SH-SY5Y (cell line): ENCODE data around the gene ASH1L.
A peak's percentile ranks its signal among the peaks of the same experiment; 100 is the strongest.

Source experiments
- GATA2 ChIP-seq: IDR thresholded peaks from 2 replicates; pipeline ENCODE4 v1.6.1; 2011; ENCODE audit warnings: mild to moderate bottlenecking, low read depth, low read length
- GATA3 ChIP-seq: IDR thresholded peaks from 2 replicates; pipeline ENCODE4 v1.6.1; 2011; ENCODE audit warnings: low read depth, mild to moderate bottlenecking, low read length, moderate library complexity

ASH1L gene

DNA sequence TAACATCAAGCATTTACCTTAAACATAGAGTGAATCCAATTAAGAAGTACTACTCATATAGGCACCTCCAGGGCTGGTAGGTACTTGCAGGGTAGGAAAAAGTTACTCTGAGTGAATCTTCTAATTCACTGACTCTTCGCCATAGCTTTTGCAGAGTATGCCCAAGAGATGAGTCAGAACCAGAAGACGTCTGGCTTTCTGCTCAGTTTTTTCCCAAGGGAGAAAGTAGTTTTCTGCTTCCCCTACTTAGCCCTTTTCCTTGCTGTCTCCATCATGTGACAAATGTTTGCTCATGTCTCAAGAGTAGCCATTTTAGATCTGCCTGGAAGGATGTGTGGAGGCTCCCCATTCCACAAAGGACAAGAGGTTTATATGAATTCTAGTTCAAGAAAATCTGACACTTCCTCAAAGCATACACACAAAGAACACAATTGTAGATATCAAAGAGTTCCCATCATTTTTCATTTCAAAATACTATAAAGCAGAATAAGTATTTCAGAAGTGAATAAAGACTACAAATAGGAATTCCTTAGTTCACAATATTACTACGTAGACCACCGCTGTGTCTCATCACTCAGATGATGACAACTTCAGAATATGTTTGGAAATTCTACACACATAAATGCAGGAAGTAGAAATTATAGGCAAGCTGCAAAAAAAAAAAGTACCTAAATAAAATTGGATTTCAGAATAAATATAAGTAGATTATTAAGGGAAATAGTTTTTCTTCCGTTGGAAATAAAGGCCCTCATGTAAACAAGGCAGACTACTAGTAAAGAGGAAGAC lies 98.5 kb downstream of the ASH1L start:
- TF ChIP-seq GATA2 (no peak), GATA3 (no peak)

GRCh38 chr1:155458111-155458510 lies 104.5 kb downstream of the ASH1L start:
- TF ChIP-seq GATA2 (no peak), GATA3 (no peak)

DNA sequence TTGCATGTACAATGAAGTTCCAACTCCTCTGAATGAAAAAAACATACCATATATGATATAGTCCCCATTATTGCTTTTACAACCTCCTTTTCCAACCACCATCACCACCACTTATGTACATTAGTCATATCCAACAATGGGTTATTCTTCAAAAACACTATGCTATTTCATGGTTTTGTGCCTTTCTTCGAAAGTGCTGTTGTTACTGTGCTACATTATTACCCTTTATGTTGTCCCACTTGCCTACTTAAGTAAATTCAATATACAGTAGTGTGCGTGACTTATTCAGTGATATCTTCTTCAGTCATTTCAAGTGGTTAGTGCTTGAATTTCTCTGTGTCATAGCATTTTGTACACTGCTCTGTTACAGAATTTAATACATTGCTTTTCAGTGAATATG lies 105.3 kb downstream of the ASH1L start:
- TF ChIP-seq GATA3: no peak
- no peak for TF ChIP-seq GATA2

GRCh38 chr1:155455588-155456195 lies 106.9 kb downstream of the ASH1L start:
- TF ChIP-seq GATA2 (0 out of 2 replicates have a peak, but pooled peaks have one; percentile 17), GATA3 (no peak)

DNA sequence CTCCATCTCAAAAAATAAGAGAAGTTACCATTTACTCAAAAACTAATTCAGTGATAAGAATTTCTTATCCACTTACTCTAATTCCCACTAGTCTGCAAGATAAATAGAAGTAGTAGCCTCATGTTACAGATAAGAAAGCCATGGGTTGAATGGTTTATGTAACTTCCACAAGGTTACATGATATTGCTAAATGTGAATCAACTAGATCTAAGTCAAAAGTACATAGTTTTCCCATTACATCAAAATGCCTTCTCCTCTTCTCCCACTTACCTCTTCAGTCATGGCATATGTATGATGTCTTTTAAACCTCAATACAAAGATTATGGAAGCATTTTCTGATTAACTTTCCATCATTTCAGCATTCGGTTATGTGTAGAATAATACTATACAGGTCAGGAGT lies 108.5 kb downstream of the ASH1L start:
- no peak for TF ChIP-seq GATA2
- no peak for TF ChIP-seq GATA3

DNA sequence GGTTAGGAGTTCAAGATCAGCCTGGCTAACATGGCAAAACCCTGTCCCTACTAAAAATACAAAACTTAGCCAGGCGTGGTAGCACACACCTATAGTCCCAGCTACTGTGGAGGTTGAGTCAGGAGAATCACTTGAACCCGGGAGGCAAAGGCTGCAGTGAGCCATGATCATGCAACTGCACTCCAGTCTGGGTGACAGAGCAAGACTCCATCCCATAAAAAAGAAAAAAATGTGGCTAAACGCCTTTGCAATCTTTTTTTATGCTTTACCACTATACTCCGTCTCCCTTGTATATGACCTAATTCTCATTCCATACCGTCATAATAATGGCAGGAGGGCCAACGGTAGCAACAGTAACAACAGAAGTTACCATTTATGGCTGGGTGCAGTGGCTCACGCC lies 109.5 kb downstream of the ASH1L start:
- TF ChIP-seq GATA2 (no peak), GATA3 (no peak)

GRCh38 chr1:155451199-155451598 lies 111.4 kb downstream of the ASH1L start:
- no peak for TF ChIP-seq GATA2
- no peak for TF ChIP-seq GATA3

GRCh38 chr1:155437405-155437804 lies 125.2 kb downstream of the ASH1L start:
- TF ChIP-seq GATA3 (no peak), GATA2 (no peak)

GRCh38 chr1:155424091-155424490 lies 138.5 kb downstream of the ASH1L start:
- no peak for TF ChIP-seq GATA2
- no peak for TF ChIP-seq GATA3

GRCh38 chr1:155420788-155421187 lies 141.8 kb downstream of the ASH1L start:
- TF ChIP-seq GATA2: no peak
- TF ChIP-seq GATA3: no peak

GRCh38 chr1:155410931-155411330 lies 151.7 kb downstream of the ASH1L start:
- TF ChIP-seq GATA3: no peak
- no peak for TF ChIP-seq GATA2

DNA sequence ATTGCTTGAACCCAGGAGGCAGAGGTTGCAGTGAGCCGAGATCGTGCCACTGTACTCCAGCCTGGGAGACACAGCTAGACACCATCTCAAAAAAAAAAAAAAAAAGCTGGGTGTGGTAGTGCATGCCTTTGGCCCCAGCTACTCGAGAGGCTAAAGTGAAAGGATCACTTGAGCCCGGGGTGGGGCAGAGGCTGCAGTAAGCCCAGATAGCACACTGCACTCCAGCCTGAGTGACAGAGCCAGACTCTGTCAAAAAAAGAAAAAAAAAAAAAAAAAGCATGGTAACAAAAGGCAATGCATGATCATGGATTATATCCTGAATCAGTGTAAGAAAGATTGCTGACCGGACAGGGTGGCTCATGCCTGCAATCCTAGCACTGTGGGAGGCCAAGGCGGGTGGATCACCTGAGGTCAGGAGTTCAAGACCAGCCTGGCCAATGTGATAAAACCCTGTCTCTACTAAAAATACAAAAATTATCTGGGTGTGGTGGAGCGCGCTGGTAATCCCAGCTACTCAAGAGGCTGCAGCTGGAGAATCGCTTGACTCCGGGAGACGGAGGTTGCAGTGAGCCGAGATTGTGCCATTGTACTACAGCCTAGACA lies 165.6 kb downstream of the ASH1L start:
- TF ChIP-seq GATA2 (no peak), GATA3 (no peak)

- no peak for TF ChIP-seq GATA2
- no peak for TF ChIP-seq GATA3
These were observed 169.6 kb downstream of the ASH1L start for GRCh38 chr1:155392898-155393411.

DNA sequence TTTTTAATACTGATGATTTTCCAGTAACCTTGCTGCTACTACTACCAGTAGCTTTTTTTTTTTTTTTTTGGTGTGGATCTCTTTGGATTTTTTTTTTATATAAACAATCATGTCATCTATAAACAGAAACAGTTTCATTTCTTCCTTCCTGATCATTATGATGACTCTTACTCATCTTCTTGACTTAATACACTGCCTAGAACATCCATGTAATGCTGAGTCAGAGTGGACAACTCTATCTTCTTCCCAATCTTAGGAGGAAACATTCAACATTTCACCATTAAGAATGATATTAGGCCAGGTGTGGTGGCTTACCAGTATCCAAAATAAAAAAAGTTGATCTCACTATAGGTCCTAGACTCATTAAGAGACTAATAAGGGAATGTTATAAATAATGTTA lies 172.8 kb downstream of the ASH1L start:
- TF ChIP-seq GATA2: no peak
- no peak for TF ChIP-seq GATA3
